OCI-LY3 (cell line): ENCODE data around the gene TRIM37.

Source experiments
- EZH2phosphoT487 ChIP-seq: fragments of 200-600 bp; shearing (Covaris generic); IDR thresholded peaks from 2 replicates; pipeline ENCODE4 v1.6.1; 2018; ENCODE audit warnings: antibody characterized with exemption, mixed run types, low read depth
- TF ChIP-seq, protein P1 (sequence below): fragments of 200-600, 300-600 bp; sonication (generic); IDR thresholded peaks from 2 replicates; pipeline ENCODE4 v1.5.1; 2014; ENCODE audit warnings: antibody characterized with exemption, low read length, low read depth

DNA sequence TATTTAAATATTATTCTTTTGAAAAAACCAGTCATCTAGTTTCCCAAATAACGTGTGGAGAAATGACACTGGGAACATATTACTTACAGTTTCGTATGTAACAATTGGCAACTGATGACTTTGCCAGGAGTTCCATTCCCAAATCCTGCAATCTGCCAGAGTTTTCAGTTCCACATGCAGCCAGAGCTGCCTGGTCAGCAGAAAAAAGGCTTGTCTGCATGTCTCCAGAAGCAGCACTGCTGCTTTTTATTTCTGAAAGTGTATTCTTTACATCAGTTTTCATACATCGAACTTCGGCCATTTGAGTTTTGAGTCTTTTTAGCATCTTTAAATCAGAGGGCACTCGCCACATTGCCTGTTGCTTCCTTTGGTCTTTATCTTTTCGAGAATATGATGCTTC, 78.4 kb downstream of the TRIM37 start:
- TF ChIP-seq, protein P1, sequence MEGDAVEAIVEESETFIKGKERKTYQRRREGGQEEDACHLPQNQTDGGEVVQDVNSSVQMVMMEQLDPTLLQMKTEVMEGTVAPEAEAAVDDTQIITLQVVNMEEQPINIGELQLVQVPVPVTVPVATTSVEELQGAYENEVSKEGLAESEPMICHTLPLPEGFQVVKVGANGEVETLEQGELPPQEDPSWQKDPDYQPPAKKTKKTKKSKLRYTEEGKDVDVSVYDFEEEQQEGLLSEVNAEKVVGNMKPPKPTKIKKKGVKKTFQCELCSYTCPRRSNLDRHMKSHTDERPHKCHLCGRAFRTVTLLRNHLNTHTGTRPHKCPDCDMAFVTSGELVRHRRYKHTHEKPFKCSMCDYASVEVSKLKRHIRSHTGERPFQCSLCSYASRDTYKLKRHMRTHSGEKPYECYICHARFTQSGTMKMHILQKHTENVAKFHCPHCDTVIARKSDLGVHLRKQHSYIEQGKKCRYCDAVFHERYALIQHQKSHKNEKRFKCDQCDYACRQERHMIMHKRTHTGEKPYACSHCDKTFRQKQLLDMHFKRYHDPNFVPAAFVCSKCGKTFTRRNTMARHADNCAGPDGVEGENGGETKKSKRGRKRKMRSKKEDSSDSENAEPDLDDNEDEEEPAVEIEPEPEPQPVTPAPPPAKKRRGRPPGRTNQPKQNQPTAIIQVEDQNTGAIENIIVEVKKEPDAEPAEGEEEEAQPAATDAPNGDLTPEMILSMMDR: no peak
- TF ChIP-seq EZH2phosphoT487: no peak
